Gastrocnemius medialis (tissue), 4 donors: ENCODE data around the gene MACROD1. TPM values are rescaled to one million over a fixed set of nuclear protein-coding genes. Genes with fewer than 3 reads are reported as not detected.
A peak's percentile ranks its signal among the peaks of the same experiment; 100 is the strongest.

Experiments used
- ATAC-seq, 2 donors: fragments of 150-250 bp; one replicate each; pipeline ENCODE4 v1.9.1; 2016
- DNase-seq, 2 donors: peaks; one replicate each; pipeline ENCODE4 v3.0.0-alpha.2; 2019
- H3K27ac ChIP-seq, 4 donors: fragments of 200-600 bp; sonication (generic); 1 replicate in 1 of 4; 2 replicates in 3 of 4; pipeline ENCODE4 v1.5.1; 2016 to 2018; ENCODE audit warnings: mild to moderate bottlenecking in 2 of 4, moderate library complexity in 1 of 4
- H3K27me3 ChIP-seq, 3 donors: fragments of 200-600 bp; sonication (generic) in 2 of 3; 1 replicate in 1 of 3; 2 replicates in 2 of 3; pipeline versions ENCODE4 v1.5.1 to v1.6.0; 2016 to 2019; ENCODE audit warnings: mild to moderate bottlenecking in 1 of 3, moderate library complexity in 1 of 3
- H3K36me3 ChIP-seq, 2 donors: fragments of 200-600 bp; sonication (generic) in 1 of 2; one replicate each; pipeline ENCODE4 v1.5.1; 2017 to 2018
- H3K4me1 ChIP-seq, 2 donors: fragments of 200-600 bp; sonication (generic) in 1 of 2; one replicate each; pipeline ENCODE4 v1.5.1; 2016 to 2017; ENCODE audit warnings: mild to moderate bottlenecking in 2 of 2
- H3K4me3 ChIP-seq, 4 donors: fragments of 200-600 bp; sonication (generic) in 3 of 4; 1 replicate in 1 of 4; 2 replicates in 3 of 4; pipeline ENCODE4 v1.5.1; 2016 to 2019; ENCODE audit warnings: mild to moderate bottlenecking in 2 of 4
- H3K9me3 ChIP-seq, 3 donors: fragments of 200-600 bp; sonication (generic) in 2 of 3; 1 replicate in 1 of 3; 2 replicates in 2 of 3; pipeline ENCODE4 v1.5.1; 2016 to 2019
- POLR2A ChIP-seq, 2 donors: fragments of 450-650 bp; IDR thresholded peaks; one replicate each; pipeline ENCODE4 v1.6.1; 2017; ENCODE audit warnings: antibody characterized with exemption in 2 of 2, mild to moderate bottlenecking in 2 of 2, moderate library complexity in 2 of 2
- in situ Hi-C, 4 donors: fragments of 200-750 bp; cut with MboI; loops; one replicate each; pipeline versions ENCODE4 v1.15.0 to v1.8.0; 2017; ENCODE audit warnings: low sequenced_read_pairs in 4 of 4
- intact Hi-C: fragments of 100-400 bp; cut with DNase I; formaldehyde crosslinking; loops from one replicate; pipeline ENCODE4 v1.15.1; 2023; ENCODE audit warnings: low total_unique reads
- total RNA-seq, 4 donors: library from RNA; depleted of rRNA; stranded (reverse); fragments of >200 nt; gene quantifications; one replicate each; pipeline versions ENCODE4 v1.1.0 to v1.2.3, GENCODE V29; 2016
- TF ChIP-seq, protein P1 (sequence below), 5 experiments: fragments of 450-650 bp in 3 of 5; fragments of 200-600 bp in 2 of 5; sonication (generic) in 2 of 5; IDR thresholded peaks in 4 of 5; conservative IDR thresholded peaks in 1 of 5; 1 replicate in 4 of 5; 2 replicates in 1 of 5; pipeline ENCODE4 v1.5.1; 2016 to 2019; ENCODE audit warnings: antibody characterized with exemption in 5 of 5, mild to moderate bottlenecking in 3 of 5, moderate library complexity in 3 of 5

Gene MACROD1
- total RNA-seq, 4 donors from 2014 or later, result 162 to 308 (median 205) TPM

DNA sequence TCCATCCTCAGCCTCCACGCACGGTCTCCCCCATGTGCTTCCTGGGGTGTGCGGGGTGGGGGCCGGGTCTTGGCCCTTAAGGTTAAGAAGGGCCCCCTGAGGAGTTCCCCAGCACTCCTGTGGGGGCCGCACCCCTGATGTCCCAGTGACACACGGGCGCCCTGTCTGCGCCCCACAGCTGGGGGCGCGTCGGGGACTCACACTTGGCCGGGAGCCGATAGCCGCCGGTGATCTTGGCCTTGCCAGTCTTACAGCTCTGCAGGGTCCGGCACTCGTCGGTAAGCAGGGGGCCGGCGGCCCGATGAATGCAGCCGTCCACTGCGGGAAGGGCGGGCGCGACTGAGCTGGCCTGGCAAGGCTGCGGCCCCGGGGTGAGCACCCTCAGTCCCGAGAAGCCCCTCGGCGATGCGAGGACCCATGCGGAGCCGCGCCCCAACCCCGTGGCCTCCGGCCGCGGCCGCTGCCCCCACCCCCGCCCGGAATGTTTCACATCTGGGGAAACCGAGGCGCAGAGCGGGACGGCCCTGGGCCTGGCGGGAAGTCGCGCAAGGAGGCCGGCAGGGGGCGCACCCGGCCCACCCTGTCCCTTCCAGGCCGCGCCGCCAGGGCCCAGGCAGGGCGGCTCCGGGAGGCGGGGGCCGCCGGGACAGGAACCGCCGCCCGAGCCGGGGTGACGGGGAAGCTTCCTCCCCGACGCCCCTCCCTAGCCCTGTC is 165.7 kb downstream of the MACROD1 start:
- H3K4me3 ChIP-seq, result peak overlapping the region; percentile 7 to 41 (median 33)
- in situ Hi-C loops, result loop anchor here in 2 of 4 donors (5.0 kb wide), 1 partner anchor 147 kb away; no protein-coding TSS in a partner anchor
- H3K27me3 ChIP-seq, result no peaks in the 10 kb centered on the region
- TF ChIP-seq POLR2A (IDR thresholded peaks at IDR 0.05), result no peak
- TF ChIP-seq, protein P1, sequence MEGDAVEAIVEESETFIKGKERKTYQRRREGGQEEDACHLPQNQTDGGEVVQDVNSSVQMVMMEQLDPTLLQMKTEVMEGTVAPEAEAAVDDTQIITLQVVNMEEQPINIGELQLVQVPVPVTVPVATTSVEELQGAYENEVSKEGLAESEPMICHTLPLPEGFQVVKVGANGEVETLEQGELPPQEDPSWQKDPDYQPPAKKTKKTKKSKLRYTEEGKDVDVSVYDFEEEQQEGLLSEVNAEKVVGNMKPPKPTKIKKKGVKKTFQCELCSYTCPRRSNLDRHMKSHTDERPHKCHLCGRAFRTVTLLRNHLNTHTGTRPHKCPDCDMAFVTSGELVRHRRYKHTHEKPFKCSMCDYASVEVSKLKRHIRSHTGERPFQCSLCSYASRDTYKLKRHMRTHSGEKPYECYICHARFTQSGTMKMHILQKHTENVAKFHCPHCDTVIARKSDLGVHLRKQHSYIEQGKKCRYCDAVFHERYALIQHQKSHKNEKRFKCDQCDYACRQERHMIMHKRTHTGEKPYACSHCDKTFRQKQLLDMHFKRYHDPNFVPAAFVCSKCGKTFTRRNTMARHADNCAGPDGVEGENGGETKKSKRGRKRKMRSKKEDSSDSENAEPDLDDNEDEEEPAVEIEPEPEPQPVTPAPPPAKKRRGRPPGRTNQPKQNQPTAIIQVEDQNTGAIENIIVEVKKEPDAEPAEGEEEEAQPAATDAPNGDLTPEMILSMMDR (IDR thresholded peaks at IDR 0.05 in 4 of 5, conservative IDR thresholded peaks at IDR 0.05 in 1 of 5), result peak; percentile 71 to 94 (median 92)
- ATAC-seq, result peak; percentile 74 to 78
- peaks cover 0 to 28% of the 10 kb centered on the region in 2 donors for H3K36me3 ChIP-seq
- H3K9me3 ChIP-seq, result no peaks in the 10 kb centered on the region
- no peak for DNase-seq
- intact Hi-C loops, result loop anchor here (1.0 kb wide), 1 partner anchor 148 kb away; no protein-coding TSS in a partner anchor
- peak overlapping the region in 2 of 4 donors; percentile 39 to 51 for H3K27ac ChIP-seq
- H3K4me1 ChIP-seq, result peaks cover 18 to 23% of the 10 kb centered on the region in 2 donors

DNA sequence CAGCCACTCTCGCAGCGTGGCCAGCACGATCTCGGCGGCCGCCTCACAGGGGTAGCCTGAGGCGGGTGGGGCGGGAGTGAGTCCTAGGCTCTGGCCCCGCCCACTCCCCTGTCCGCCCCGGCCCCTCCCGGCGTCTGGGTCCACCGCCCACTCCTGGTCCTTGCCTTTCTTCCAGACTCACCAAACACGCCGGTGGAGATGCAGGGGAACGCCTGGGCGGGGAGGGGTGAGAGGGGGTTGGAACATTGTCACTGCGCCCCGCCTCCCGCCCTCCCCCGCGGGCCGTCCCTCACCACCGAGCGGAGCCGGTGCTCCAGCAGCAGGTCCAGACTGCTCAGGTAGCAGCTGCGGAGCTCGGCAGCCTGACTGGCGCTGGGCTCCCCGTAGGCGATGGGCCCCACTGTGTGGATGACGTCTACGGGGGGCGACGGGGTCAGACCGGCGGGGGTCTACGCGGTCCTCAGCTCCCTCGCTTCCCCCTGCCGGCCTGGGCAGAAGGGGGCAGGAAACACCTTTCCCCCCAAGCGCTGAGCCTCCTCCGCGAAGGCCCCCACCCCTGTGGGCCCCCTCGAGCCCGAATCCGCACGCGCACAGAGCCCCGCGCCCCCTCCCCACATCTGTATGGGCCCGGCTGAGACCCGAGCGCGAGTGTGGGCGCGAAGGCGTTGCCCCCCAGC is 166.4 kb downstream of the MACROD1 start:
- H3K27me3 ChIP-seq, result no peaks in the 10 kb centered on the region
- peak overlapping the region in 1 of 4 donors; percentile 51 for H3K27ac ChIP-seq
- H3K9me3 ChIP-seq, result no peaks in the 10 kb centered on the region
- intact Hi-C loops, result loop anchor here (1.0 kb wide), 1 partner anchor 149 kb away; no protein-coding TSS in a partner anchor
- peaks cover 0 to 29% of the 10 kb centered on the region in 2 donors for H3K36me3 ChIP-seq
- H3K4me3 ChIP-seq, result peak overlapping the region in 1 of 4 donors; percentile 7
- in situ Hi-C loops, result loop anchor here in 3 of 4 donors (5.0 to 10.0 kb wide), 2 partner anchors 145 to 148 kb away; no protein-coding TSS in a partner anchor
- ATAC-seq (no peak), DNase-seq (no peak)
- TF ChIP-seq, protein P1 (IDR thresholded peaks at IDR 0.05 in 4 of 5, conservative IDR thresholded peaks at IDR 0.05 in 1 of 5), result no peak
- no peak for TF ChIP-seq POLR2A (IDR thresholded peaks at IDR 0.05)
- peaks cover 18 to 23% of the 10 kb centered on the region in 2 donors for H3K4me1 ChIP-seq

DNA sequence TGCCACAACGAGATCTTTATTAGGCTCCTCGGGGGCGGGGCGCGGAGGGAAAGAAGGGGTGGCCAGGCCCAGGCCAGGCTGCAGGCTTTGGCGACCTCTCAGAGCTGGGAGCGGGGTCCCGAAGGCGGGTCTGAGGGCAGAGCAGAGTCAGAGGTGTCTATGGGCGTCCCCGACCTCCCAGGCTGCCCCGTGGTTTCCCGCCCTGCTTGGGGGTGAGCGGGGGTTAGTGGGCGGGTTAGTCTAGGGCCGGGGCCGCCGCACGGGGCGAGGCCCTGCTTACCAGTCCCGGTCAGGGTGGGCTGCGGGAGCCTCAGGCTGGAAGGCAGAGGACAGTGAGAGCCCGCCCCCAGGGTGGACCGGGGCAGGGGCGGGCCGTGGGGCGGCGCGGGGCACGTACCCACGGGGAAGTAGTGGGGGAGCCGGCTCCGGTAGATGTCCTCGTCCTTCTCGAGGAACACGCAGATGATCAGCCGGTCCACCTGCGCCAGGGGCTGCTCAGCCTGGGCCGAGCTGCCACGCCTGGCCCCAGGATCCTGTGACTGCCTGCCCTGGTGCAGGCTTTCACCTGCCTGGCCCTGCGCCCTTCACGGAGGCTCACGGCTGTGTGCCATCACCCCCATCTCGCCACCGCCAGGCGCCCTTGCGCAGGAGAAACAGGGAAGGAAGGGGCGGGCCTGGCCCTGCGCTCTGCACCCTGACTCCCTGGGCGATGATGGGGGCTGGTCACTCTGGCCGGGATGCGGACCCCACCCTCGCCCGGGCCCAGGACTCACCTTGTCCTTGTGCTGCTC is 167.2 kb downstream of the MACROD1 start:
- TF ChIP-seq, protein P1 (IDR thresholded peaks at IDR 0.05 in 4 of 5, conservative IDR thresholded peaks at IDR 0.05 in 1 of 5), result no peak
- TF ChIP-seq POLR2A (IDR thresholded peaks at IDR 0.05), result no peak
- ATAC-seq, result no peak

DNA sequence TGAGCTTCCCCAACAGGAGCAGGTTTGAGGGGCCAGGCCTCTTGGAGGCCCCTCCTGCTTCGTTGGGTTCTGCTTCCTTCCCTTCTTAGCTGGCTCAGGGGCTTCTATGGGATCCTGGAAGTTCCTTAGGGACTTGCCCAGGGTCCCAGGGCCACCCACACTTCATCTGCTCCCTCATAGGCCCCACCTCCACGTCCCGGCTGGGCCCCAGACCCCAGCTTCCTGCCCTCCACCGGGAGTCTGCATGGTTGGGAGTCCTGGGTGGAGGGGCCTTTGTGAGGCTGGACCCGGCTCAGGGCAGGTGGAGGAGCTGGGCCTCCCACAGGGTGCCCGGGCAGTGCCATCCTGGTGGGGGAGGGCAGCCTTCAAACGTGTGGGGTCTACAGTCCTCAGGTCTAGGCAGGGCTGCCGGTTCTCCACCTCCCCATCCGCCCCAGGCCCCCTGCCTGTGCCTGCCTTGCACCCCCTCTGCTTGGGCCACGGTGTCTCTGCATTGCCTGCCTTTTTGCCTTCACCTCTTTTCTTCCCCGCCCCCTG is 168.0 kb downstream of the MACROD1 start:
- H3K27ac ChIP-seq, result peak overlapping the region in 1 of 4 donors; percentile 13
- intact Hi-C loops, result no loop called here
- peaks cover 18 to 30% of the 10 kb centered on the region in 2 donors for H3K4me1 ChIP-seq
- H3K27me3 ChIP-seq, result no peaks in the 10 kb centered on the region
- ATAC-seq (no peak), DNase-seq (no peak)
- H3K36me3 ChIP-seq, result peaks cover 0 to 29% of the 10 kb centered on the region in 2 donors
- no peak overlapping the region for H3K4me3 ChIP-seq
- TF ChIP-seq, protein P1 (IDR thresholded peaks at IDR 0.05 in 4 of 5, conservative IDR thresholded peaks at IDR 0.05 in 1 of 5), result no peak
- TF ChIP-seq POLR2A (IDR thresholded peaks at IDR 0.05), result no peak
- in situ Hi-C loops, result loop anchor here in 1 of 4 donors (10.0 kb wide), 1 partner anchor 147 kb away; no protein-coding TSS in a partner anchor
- H3K9me3 ChIP-seq, result no peaks in the 10 kb centered on the region

More for the DNA sequence above, 167.2 kb downstream of the MACROD1 start:
- in situ Hi-C loops (loop anchor here in 1 of 4 donors (10.0 kb wide), 1 partner anchor 146 kb away; no protein-coding TSS in a partner anchor), intact Hi-C loops (no loop called here)
- Histone ChIP-seq H3K9me3 (no peaks in the 10 kb centered on the region), H3K4me3 (peak overlapping the region in 1 of 4 donors; percentile 7), H3K4me1 (peaks cover 18 to 28% of the 10 kb centered on the region in 2 donors), H3K27ac (no peak overlapping the region), H3K27me3 (no peaks in the 10 kb centered on the region), H3K36me3 (peaks cover 0 to 29% of the 10 kb centered on the region in 2 donors)
- no peak for DNase-seq
